Middle frontal gyrus (tissue), 1 donor: ENCODE results near the gene LMTK3.

Experiments used
- DNase-seq: peaks from one replicate; pipeline ENCODE4 v3.0.0-alpha.2; 2015; ENCODE audit warnings: low spot score; ENCODE audit errors: extremely low spot score

The LMTK3 gene

GRCh38 chr19:48509467-48510194 lies 2.0 kb downstream of the LMTK3 start:
- DNase-seq: peak; percentile 50

GRCh38 chr19:48508729-48509411 lies 2.8 kb downstream of the LMTK3 start:
- DNase-seq: no peak

- no peak for DNase-seq
These were observed 3.7 kb downstream of the LMTK3 start for GRCh38 chr19:48507911-48508439.

- DNase-seq: no peak
These were observed 5.4 kb downstream of the LMTK3 start for GRCh38 chr19:48506138-48506733.

- no peak for DNase-seq
These were observed 9.2 kb downstream of the LMTK3 start for GRCh38 chr19:48502350-48503018.

GRCh38 chr19:48501494-48502349 lies 9.9 kb downstream of the LMTK3 start:
- no peak for DNase-seq

GRCh38 chr19:48500830-48501493 lies 10.7 kb downstream of the LMTK3 start:
- DNase-seq: no peak

- no peak for DNase-seq
These were observed 12.1 kb downstream of the LMTK3 start for GRCh38 chr19:48499316-48500090.

GRCh38 chr19:48498595-48499311 lies 12.9 kb downstream of the LMTK3 start:
- no peak for DNase-seq

- no peak for DNase-seq
These were observed 13.7 kb downstream of the LMTK3 start for GRCh38 chr19:48497728-48498594.

- DNase-seq: no peak
These were observed 14.5 kb downstream of the LMTK3 start for GRCh38 chr19:48496959-48497727.

- DNase-seq: no peak
These were observed 16.2 kb downstream of the LMTK3 start for GRCh38 chr19:48495396-48495795.

- DNase-seq: no peak
These were observed 17.8 kb downstream of the LMTK3 start for GRCh38 chr19:48493718-48494401.

GRCh38 chr19:48492925-48493717 lies 18.5 kb downstream of the LMTK3 start:
- peak; percentile 54 for DNase-seq

- DNase-seq: no peak
These were observed 19.9 kb downstream of the LMTK3 start for GRCh38 chr19:48491793-48492123.
